Coronary artery (tissue), 2 donors: ENCODE data around the gene SLC27A4.

ENCODE experiments used
- DNase-seq: peaks from one replicate; pipeline ENCODE4 v3.0.0-alpha.2; 2017; ENCODE audit warnings: low spot score
- H3K27ac ChIP-seq, 2 donors: fragments of 200-600 bp; sonication (generic); one replicate each; pipeline ENCODE4 v1.5.1; 2016 to 2019
- H3K4me3 ChIP-seq: fragments of 200-600 bp; sonication (generic); 2 replicates; pipeline ENCODE4 v1.5.1; 2016; ENCODE audit warnings: mild to moderate bottlenecking, moderate library complexity
- CTCF ChIP-seq: fragments of 200-600 bp; sonication (generic); IDR thresholded peaks from one replicate; pipeline ENCODE4 v1.5.1; 2019; ENCODE audit warnings: antibody characterized with exemption

SLC27A4 gene

GRCh38 chr9:128316421-128316820 lies 23.9 kb upstream of the SLC27A4 start:
- Histone ChIP-seq H3K27ac (no peak overlapping the region), H3K4me3 (no peak overlapping the region)
- DNase-seq, result no peak
- no peak for TF ChIP-seq CTCF

- H3K27ac ChIP-seq, result no peak overlapping the region
- H3K4me3 ChIP-seq, result no peak overlapping the region
- DNase-seq, result no peak
- no peak for TF ChIP-seq CTCF
Measured at GRCh38 chr9:128317629-128318028, 22.7 kb upstream of the SLC27A4 start.

- Histone ChIP-seq H3K27ac (no peak overlapping the region), H3K4me3 (peak overlapping the region; percentile 83)
- TF ChIP-seq CTCF, result no peak
- DNase-seq, result no peak
Measured at GRCh38 chr9:128321343-128321742, 19.0 kb upstream of the SLC27A4 start.

GRCh38 chr9:128321879-128322403 lies 18.4 kb upstream of the SLC27A4 start:
- no peak for TF ChIP-seq CTCF
- no peak for DNase-seq
- Histone ChIP-seq H3K4me3 (peak overlapping the region; percentile 83), H3K27ac (peak overlapping the region in 1 of 2 donors; percentile 94)

- Histone ChIP-seq H3K4me3 (peak within 1 kb of the TSS; percentile 83), H3K27ac (peak within 1 kb of the TSS; percentile 55 to 94)
- peak; percentile 96 for DNase-seq
- no peak for TF ChIP-seq CTCF
Measured at GRCh38 chr9:128322404-128323211, 17.7 kb upstream of the SLC27A4 start, which contains the start of the genes COQ4 and TRUB2. Gene COQ4 (plus strand): TSS chr9:128322839. CDS start chr9:128322859, 20 bp downstream. Gene TRUB2 (minus strand): TSS chr9:128322447. CDS start chr9:128322408, 39 bp downstream.

- H3K27ac ChIP-seq, result peak overlapping the region in 1 of 2 donors; percentile 94
- DNase-seq, result no peak
- peak overlapping the region; percentile 83 for H3K4me3 ChIP-seq
- TF ChIP-seq CTCF, result no peak
Measured at GRCh38 chr9:128323212-128323730, 17.1 kb upstream of the SLC27A4 start.
